Loucy (cell line): ENCODE results near the gene TOP1.

Source experiments
- H2AFZ ChIP-seq: fragments of 200-600 bp; sonication (generic); 2 replicates; pipeline ENCODE4 v1.6.0; 2016; ENCODE audit warnings: antibody characterized with exemption, mild to moderate bottlenecking, low read length, moderate library complexity
- H3F3A ChIP-seq: fragments of 200-600 bp; 2 replicates; pipeline ENCODE4 v1.6.0; 2016; ENCODE audit warnings: antibody characterized with exemption, low read depth, mild to moderate bottlenecking
- H3K27me3 ChIP-seq: fragments of 200-600 bp; sonication (generic); 2 replicates; pipeline ENCODE4 v1.6.1; 2014; ENCODE audit warnings: low read length, mild to moderate bottlenecking; ENCODE audit not compliant: insufficient read depth, poor library complexity, severe bottlenecking
- H3K36me3 ChIP-seq: fragments of 200-600 bp; sonication (generic); 2 replicates; pipeline ENCODE4 v1.6.1; 2016; ENCODE audit warnings: low read length; ENCODE audit not compliant: insufficient read depth
- H3K4me1 ChIP-seq: fragments of 200-600 bp; sonication (generic); 2 replicates; pipeline ENCODE4 v1.5.1; 2014; ENCODE audit warnings: low read length, mild to moderate bottlenecking; ENCODE audit not compliant: insufficient read depth, poor library complexity, severe bottlenecking
- H3K4me2 ChIP-seq: fragments of 200-600 bp; sonication (generic); 2 replicates; pipeline ENCODE4 v1.6.0; 2014; ENCODE audit warnings: antibody characterized with exemption, low read length, low read depth, mild to moderate bottlenecking; ENCODE audit not compliant: poor library complexity, severe bottlenecking
- H3K4me3 ChIP-seq: fragments of 200-600 bp; sonication (generic); 2 replicates; pipeline ENCODE4 v1.5.1; 2014; ENCODE audit warnings: low read length, mild to moderate bottlenecking, mixed read lengths; ENCODE audit not compliant: poor library complexity, severe bottlenecking
- H3K79me2 ChIP-seq: fragments of 200-600 bp; sonication (generic); 2 replicates; pipeline ENCODE4 v1.6.1; 2014; ENCODE audit warnings: low read length; ENCODE audit not compliant: insufficient read depth
- H3K9ac ChIP-seq: fragments of 200-600 bp; sonication (generic); 2 replicates; pipeline ENCODE4 v1.6.0; 2014; ENCODE audit warnings: mild to moderate bottlenecking, low read depth, low read length, moderate library complexity; ENCODE audit not compliant: poor library complexity, severe bottlenecking
- H3K9me2 ChIP-seq: fragments of 200-600 bp; sonication (generic); replicated peaks from 2 replicates; pipeline ENCODE4 v1.6.1; 2016; ENCODE audit warnings: low read depth, low read length, mixed read lengths
- H3K9me3 ChIP-seq: fragments of 200-600 bp; sonication (generic); 2 replicates; pipeline ENCODE4 v1.6.1; 2014; ENCODE audit warnings: mild to moderate bottlenecking, antibody characterized with exemption, low read length, low read depth; ENCODE audit not compliant: insufficient read depth
- H4K20me1 ChIP-seq: fragments of 200-600 bp; sonication (generic); 2 replicates; pipeline ENCODE4 v1.6.0; 2014; ENCODE audit warnings: antibody characterized with exemption, low read length, mild to moderate bottlenecking; ENCODE audit not compliant: insufficient read depth, poor library complexity, severe bottlenecking
- EZH2phosphoT487 ChIP-seq: fragments of 200-600 bp; IDR thresholded peaks from 2 replicates; pipeline ENCODE4 v1.6.1; 2018; ENCODE audit warnings: antibody characterized with exemption, mild to moderate bottlenecking, moderate library complexity, borderline replicate concordance
- TF ChIP-seq, protein P1 (sequence below): fragments of 200-600 bp; sonication (generic); conservative IDR thresholded peaks from 2 replicates; pipeline ENCODE4 v1.5.1; 2014; ENCODE audit warnings: mild to moderate bottlenecking, antibody characterized with exemption, low read length

Gene TOP1

DNA sequence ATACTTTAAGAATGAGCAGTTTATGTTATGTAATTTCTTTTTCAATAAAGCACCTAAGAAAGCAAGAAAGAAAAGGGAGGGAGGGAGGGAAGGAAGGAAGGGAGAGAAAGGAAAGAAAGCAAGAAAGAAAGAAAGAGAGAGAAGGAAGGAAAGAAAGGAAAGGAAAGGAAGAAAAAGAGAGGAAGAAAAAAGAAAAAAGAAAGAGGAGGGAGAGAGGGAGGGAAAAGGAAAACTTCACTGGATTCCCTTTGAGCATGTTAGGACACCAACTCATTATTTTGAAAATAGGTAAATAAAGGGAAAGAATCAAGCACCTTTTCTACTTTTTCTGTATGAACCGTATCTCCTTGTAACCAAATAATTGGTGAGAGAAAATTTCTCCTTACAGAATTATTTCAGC lies 32.3 kb upstream of the TOP1 start:
- Histone ChIP-seq H3K4me2 (no peak overlapping the region), H3K9me2 (no peaks in the 10 kb centered on the region), H2AFZ (no peak overlapping the region), H4K20me1 (no peaks in the 10 kb centered on the region), H3K9me3 (no peaks in the 10 kb centered on the region), H3K36me3 (no peaks in the 10 kb centered on the region), H3K4me1 (peaks cover 12% of the 10 kb centered on the region), H3K79me2 (no peaks in the 10 kb centered on the region), H3K27me3 (no peaks in the 10 kb centered on the region), H3F3A (no peaks in the 10 kb centered on the region; the same call in 1 of the 2 replicates), H3K9ac (no peak overlapping the region), H3K4me3 (no peak overlapping the region)
- TF ChIP-seq EZH2phosphoT487 = no peak
- TF ChIP-seq, protein P1, sequence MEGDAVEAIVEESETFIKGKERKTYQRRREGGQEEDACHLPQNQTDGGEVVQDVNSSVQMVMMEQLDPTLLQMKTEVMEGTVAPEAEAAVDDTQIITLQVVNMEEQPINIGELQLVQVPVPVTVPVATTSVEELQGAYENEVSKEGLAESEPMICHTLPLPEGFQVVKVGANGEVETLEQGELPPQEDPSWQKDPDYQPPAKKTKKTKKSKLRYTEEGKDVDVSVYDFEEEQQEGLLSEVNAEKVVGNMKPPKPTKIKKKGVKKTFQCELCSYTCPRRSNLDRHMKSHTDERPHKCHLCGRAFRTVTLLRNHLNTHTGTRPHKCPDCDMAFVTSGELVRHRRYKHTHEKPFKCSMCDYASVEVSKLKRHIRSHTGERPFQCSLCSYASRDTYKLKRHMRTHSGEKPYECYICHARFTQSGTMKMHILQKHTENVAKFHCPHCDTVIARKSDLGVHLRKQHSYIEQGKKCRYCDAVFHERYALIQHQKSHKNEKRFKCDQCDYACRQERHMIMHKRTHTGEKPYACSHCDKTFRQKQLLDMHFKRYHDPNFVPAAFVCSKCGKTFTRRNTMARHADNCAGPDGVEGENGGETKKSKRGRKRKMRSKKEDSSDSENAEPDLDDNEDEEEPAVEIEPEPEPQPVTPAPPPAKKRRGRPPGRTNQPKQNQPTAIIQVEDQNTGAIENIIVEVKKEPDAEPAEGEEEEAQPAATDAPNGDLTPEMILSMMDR = no peak

DNA sequence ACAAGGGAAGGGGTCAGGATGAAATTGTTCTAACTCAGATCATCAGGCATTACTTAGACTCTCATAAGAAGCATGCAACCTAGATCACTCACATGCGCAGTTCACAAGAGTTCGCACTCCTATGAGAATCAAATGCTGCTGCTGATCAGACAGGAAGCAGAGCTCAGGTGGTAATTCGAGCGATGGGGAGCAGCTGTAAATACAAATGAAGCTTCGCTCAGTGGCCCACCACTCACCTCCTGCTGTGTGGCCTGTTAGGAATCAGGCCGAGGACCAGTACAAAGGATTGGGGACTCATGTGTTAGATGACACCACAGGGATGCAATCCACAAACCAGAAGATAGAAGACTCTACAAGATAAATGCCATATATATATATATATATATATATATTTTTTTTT lies 31.5 kb upstream of the TOP1 start:
- H3K4me1 ChIP-seq = peaks cover 5% of the 10 kb centered on the region
- H3K4me2 ChIP-seq = no peak overlapping the region
- no peaks in the 10 kb centered on the region for H3K79me2 ChIP-seq

DNA sequence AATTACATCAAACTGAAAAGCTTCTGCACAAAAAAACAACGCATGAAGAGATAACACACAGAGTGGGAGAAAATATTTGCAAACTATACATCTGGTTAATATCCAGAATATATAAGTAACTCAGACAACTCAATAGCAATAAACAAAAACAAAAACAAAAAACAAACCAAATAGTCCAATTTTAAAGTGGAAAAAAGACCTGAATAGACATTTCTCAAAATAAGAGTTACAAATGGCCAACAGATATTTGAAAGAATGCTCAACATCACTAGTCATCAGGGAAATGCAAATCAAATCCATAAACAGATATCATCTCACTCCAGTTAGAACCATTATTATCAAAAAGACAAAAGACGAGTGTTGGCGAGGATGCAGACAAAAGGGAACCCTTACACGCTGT lies 28.8 kb upstream of the TOP1 start:
- H3K27me3 ChIP-seq = no peaks in the 10 kb centered on the region
- H4K20me1 ChIP-seq = no peaks in the 10 kb centered on the region
- no peaks in the 10 kb centered on the region for H3K36me3 ChIP-seq
- H3K9me3 ChIP-seq = no peaks in the 10 kb centered on the region
- no peak overlapping the region for H3K4me3 ChIP-seq
- H2AFZ ChIP-seq = no peak overlapping the region
- peaks cover 5% of the 10 kb centered on the region for H3K4me1 ChIP-seq
- no peaks in the 10 kb centered on the region for H3K79me2 ChIP-seq
- H3K9me2 ChIP-seq = no peaks in the 10 kb centered on the region
- no peak overlapping the region for H3K4me2 ChIP-seq
- no peak overlapping the region for H3K9ac ChIP-seq
- TF ChIP-seq, protein P1 = no peak
- no peak for TF ChIP-seq EZH2phosphoT487
- no peaks in the 10 kb centered on the region; the same call in 1 of the 2 replicates for H3F3A ChIP-seq

More for the DNA sequence above, 31.5 kb upstream of the TOP1 start:
- H3K9ac ChIP-seq = no peak overlapping the region
- no peaks in the 10 kb centered on the region for H3K27me3 ChIP-seq
- no peaks in the 10 kb centered on the region for H3K36me3 ChIP-seq
- H3K9me3 ChIP-seq = no peaks in the 10 kb centered on the region
- no peaks in the 10 kb centered on the region for H4K20me1 ChIP-seq
- no peaks in the 10 kb centered on the region for H3K9me2 ChIP-seq
- H2AFZ ChIP-seq = no peak overlapping the region
- H3K4me3 ChIP-seq = no peak overlapping the region
- H3F3A ChIP-seq = no peaks in the 10 kb centered on the region; the same call in 1 of the 2 replicates
- TF ChIP-seq, protein P1 = no peak
- no peak for TF ChIP-seq EZH2phosphoT487
